Mucosa of descending colon (tissue), 3 donors: Measurements from ENCODE around the gene SUN2. TPM values are rescaled to one million over a fixed set of nuclear protein-coding genes. Genes with fewer than 3 reads are reported as not detected.

Experiments used
- ATAC-seq: fragments of 200-7000 bp; cut with Tn5 transposase; one replicate; pipeline ENCODE4 v1.9.1; 2020; ENCODE audit warnings: mild to moderate bottlenecking, moderate library complexity
- DNase-seq, 3 donors: peaks; one replicate each; pipeline ENCODE4 v3.0.0-alpha.2; 2020
- H3K36me3 ChIP-seq: fragments of 200-600 bp; one replicate; pipeline ENCODE4 v1.8.0; 2021; ENCODE audit warnings: low read depth, mild to moderate bottlenecking
- H3K4me1 ChIP-seq: fragments of 200-600 bp; one replicate; pipeline ENCODE4 v1.8.0; 2021; ENCODE audit warnings: low read depth, mild to moderate bottlenecking
- H3K4me3 ChIP-seq: fragments of 200-600 bp; one replicate; pipeline ENCODE4 v1.8.0; 2021; ENCODE audit warnings: mild to moderate bottlenecking
- H3K9me3 ChIP-seq: fragments of 200-600 bp; one replicate; pipeline ENCODE4 v1.8.0; 2021; ENCODE audit warnings: mild to moderate bottlenecking
- CTCF ChIP-seq: fragments of 200-600 bp; IDR thresholded peaks from one replicate; pipeline ENCODE4 v1.8.0; 2022; ENCODE audit warnings: antibody characterized with exemption, mild to moderate bottlenecking
- intact Hi-C, 2 donors: fragments of 100-400 bp; cut with DNase I in 1 of 2; cut with micrococcal nuclease in 1 of 2; formaldehyde crosslinking; loops; one replicate each; pipeline versions ENCODE4 v1.11.0 to v1.11.1; 2022; cut with DNase I, micrococcal nuclease
- total RNA-seq, 3 donors: library from RNA; stranded (reverse); fragmentation: NEBNext Ultra II Directional in 2 of 3; extraction: Animal tissue kit (Norgen Biotek cat#: 25700) in 2 of 3; gene quantifications; one replicate each; pipeline versions ENCODE4 v1.2.1 to v1.2.4, GENCODE V29; 2021 to 2023
- donor health status: DM: no; HTN: no; CAD: no; lungs with moderate emphysema.
- donor health status: DM: no; HTN: no; CAD: no.
- donor health status: DM: no; HTN: yes; CAD: no.

Gene SUN2
- total RNA-seq, 3 donors from 2014 or later: 130 to 235 (median 181) TPM

DNA sequence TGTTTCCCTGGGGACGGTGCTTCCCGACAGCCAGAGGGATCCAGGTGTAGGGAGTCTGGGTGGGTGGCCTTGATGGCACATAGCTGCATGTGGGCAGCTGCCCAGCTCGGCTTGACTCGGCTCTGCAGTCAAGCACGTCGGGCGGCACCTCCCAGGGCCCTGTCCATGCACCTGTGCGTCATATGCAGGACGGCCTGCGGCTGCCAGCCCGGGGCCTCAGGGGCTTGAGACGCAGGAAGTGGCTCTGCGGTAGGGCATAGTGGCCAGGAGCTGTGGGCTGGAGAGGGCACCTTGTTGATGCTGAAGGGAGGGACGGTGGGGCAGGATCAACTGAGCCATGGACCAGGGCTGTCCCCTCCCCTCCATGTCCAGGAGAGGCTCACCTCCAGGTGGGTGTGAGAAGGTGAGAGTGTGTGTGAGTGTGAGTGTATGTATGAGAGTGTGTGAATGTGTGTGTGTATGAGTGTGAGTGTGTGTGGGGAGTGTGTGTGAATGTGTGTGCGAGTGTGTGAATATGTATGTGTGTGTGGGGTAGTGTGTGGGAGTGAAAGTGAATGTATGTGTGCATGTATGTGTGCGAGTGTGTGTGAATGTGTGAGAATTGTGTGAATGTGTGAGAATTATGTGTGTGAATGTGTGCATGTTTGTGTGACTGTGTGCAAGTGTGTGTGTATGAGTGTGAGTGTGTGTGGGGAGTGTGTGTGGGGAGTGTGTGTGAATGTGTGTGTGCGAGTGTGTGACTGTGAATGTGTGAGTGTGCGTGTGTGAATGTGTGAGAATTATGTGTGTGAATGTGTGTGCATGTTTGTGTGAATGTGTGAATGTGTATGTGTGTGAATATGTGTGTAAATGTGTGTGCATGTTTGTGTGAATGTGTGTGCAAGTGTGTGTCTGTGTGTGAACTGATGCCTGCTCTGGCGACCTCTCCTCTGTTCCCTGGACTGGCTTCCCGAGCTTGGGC is 5.7 kb upstream of the SUN2 start:
- Histone ChIP-seq H3K4me3 (no peak overlapping the region), H3K9me3 (no peaks in the 10 kb centered on the region), H3K4me1 (no peaks in the 10 kb centered on the region), H3K36me3 (no peaks in the 10 kb centered on the region)
- no peak for DNase-seq
- ATAC-seq: no peak
- intact Hi-C loops: no loop called here
- TF ChIP-seq CTCF: no peak

- no peak for TF ChIP-seq CTCF
- ATAC-seq (no peak), DNase-seq (no peak)
- Histone ChIP-seq H3K4me3 (no peak overlapping the region), H3K4me1 (no peaks in the 10 kb centered on the region), H3K9me3 (no peaks in the 10 kb centered on the region), H3K36me3 (no peaks in the 10 kb centered on the region)
- intact Hi-C loops: no loop called here
Measured at GRCh38 chr22:38760477-38761201, 4.8 kb upstream of the SUN2 start.

DNA sequence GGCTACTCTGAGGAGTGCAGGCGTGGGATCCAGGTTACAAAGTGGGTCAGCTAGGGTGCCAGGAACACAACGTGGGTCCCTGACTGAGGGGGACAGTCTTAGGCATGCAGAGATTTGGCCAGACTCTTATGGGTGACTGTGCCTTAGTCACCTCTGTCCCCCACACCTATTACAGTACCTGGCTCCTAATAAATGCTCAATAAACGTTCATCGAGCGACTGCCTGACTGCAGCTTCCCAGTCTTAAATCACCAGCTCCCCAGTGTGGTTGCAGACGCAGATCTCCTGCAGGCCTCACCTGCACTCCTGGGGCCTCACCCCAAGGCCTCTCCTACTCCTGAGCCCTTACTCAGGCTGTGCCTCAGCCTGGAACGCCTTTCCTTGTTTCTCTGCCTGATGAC is 3.2 kb upstream of the SUN2 start:
- H3K36me3 ChIP-seq: no peaks in the 10 kb centered on the region
- peaks cover 6% of the 10 kb centered on the region for H3K4me1 ChIP-seq
- ATAC-seq (no peak), DNase-seq (no peak)
- H3K4me3 ChIP-seq: no peak overlapping the region
- intact Hi-C loops: no loop called here
- H3K9me3 ChIP-seq: no peaks in the 10 kb centered on the region
- TF ChIP-seq CTCF: no peak

DNA sequence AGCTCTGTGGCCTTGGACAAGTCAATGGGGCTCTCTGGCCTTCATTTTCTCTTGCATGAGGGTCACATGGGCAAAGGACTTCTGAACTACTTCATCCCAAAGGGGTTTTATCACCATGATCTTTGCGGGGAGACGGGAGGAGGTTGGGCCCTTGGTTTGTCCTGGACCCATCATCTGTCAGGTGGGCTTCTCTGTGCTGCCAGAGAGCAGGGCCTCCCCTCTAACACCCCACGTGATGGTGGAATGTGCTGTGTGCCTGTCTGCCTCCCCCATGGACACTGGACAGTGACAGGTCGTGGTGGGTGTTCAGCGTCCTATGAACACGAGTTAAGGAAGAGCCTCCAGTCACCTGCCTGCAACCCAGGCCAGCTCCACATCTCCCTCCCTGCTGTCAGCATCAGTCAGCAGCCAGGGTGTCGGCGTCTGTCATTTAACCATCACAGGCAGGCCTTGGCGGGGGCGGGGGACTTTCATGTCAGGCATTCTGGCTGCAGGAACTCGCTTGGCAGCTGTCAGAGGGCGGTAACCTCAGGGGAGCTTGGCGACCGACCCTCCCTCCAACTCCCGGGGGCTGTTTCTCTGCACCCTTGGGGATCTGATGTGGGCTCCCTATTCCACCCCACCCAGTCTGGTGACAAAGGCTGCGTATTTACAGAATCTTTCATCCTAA is 2.6 kb upstream of the SUN2 start:
- Histone ChIP-seq H3K4me1 (peaks cover 11% of the 10 kb centered on the region), H3K4me3 (no peak overlapping the region), H3K36me3 (no peaks in the 10 kb centered on the region), H3K9me3 (no peaks in the 10 kb centered on the region)
- no peak for TF ChIP-seq CTCF
- peak in 2 of 3 donors; percentile 32 to 70 for DNase-seq
- no peak for ATAC-seq
- intact Hi-C loops: no loop called here

- Histone ChIP-seq H3K9me3 (no peaks in the 10 kb centered on the region), H3K4me1 (peaks cover 11% of the 10 kb centered on the region)
Measured at GRCh38 chr22:38757464-38757757, 1.6 kb upstream of the SUN2 start.

More at GRCh38 chr22:38757464-38757757, 1.6 kb upstream of the SUN2 start:
- H3K36me3 ChIP-seq: no peaks in the 10 kb centered on the region
- no peak overlapping the region for H3K4me3 ChIP-seq
- intact Hi-C loops: no loop called here
- TF ChIP-seq CTCF: no peak
- DNase-seq (no peak), ATAC-seq (no peak)
